ENCODE measurements around the gene CYTH3. TPM values are rescaled to one million over a fixed set of nuclear protein-coding genes. Genes with fewer than 3 reads are reported as not detected.
A peak's percentile ranks its signal among the peaks of the same experiment; 100 is the strongest.

The CYTH3 gene
- total and polyA plus RNA-seq, 2 of the 8 experiments (the other 6 are each of a cell fraction or from before 2014, with no cell fraction given) = 10.3 to 11.9 TPM

GRCh38 chr7:6172224-6172909, 100.1 kb downstream of the CYTH3 start:
- peak overlapping the region; percentile 92 for H2BK15ac ChIP-seq (ENCODE audit: low read length)
- 80% methylated on average over 20 of the region's 20 CpGs; no CpG with 5 or more reads in 1 of the 2 experiments for WGBS, 2 experiments (ENCODE audit: extremely low coverage in 1 of 2, insufficient coverage in 1 of 2, insufficient read length in 1 of 2, insufficient replicate concordance in 2 of 2, low coverage in 1 of 2, low lambda C conversion rate in 2 of 2, missing lambda C conversion rate in 1 of 2)
- no peak overlapping the region for H2AK5ac ChIP-seq (ENCODE audit: low read depth, low read length)
- no peak overlapping the region for H3K14ac ChIP-seq (ENCODE audit: insufficient read length)
- H3K27me3 ChIP-seq (replicated peaks in 1 of 4; ENCODE audit: control insufficient read depth in 3 of 4, extremely low read depth in 1 of 4, insufficient read depth in 3 of 4, low read length in 3 of 4) = no peaks in the 10 kb centered on the region
- no peaks in the 10 kb centered on the region for H3K79me2 ChIP-seq (ENCODE audit: control insufficient read depth in 1 of 2, insufficient read depth in 2 of 2, low read length in 2 of 2)
- H2BK5ac ChIP-seq (ENCODE audit: low read depth, low read length) = peak overlapping the region; percentile 87
- peak overlapping the region; percentile 55 for H4K5ac ChIP-seq (ENCODE audit: insufficient read length, low read depth, low read length)
- H4K8ac ChIP-seq (ENCODE audit: extremely low read depth, insufficient read depth, low read length) = no peak overlapping the region
- ChIA-PET POLR2A (ENCODE audit: partially characterized antibody) (interaction anchor here (0.6 to 1.1 kb wide), 3 partner anchors 11 to 156 kb away, joined by 3 read pairs; no protein-coding TSS in a partner anchor), CTCF (ENCODE audit: partially characterized antibody) (interaction anchor here (1.0 to 3.0 kb wide), 7 partner anchors 8 to 316 kb away, joined by 3 to 18 read pairs (median 4); no protein-coding TSS in a partner anchor)
- no peak overlapping the region for H2BK20ac ChIP-seq (ENCODE audit: low read length)
- DNase-seq (ENCODE audit: low read depth in 1 of 2, low spot score in 2 of 2) = no peak
- no peaks in the 10 kb centered on the region for H3K9me3 ChIP-seq (ENCODE audit: insufficient read depth in 2 of 2, low read depth in 1 of 2, low read length in 1 of 2)
- H2AFZ ChIP-seq (ENCODE audit: low read length) = peak overlapping the region; percentile 8; the same call in 1 of the 2 replicates
- H2BK120ac ChIP-seq (replicated peaks; ENCODE audit: low read depth, low read length) = no peak overlapping the region
- peaks cover 0 to 19% (median 12%) of the 10 kb centered on the region in 4 experiments; a peak in 5 of 7 replicates for H3K4me1 ChIP-seq (replicated peaks in 1 of 4; ENCODE audit: control insufficient read depth in 3 of 4, insufficient read depth in 4 of 4, low read length in 3 of 4)
- H3K23me2 ChIP-seq (ENCODE audit: low read depth, low read length) = no peaks in the 10 kb centered on the region
- H2BK12ac ChIP-seq (ENCODE audit: low read depth, low read length) = peak overlapping the region; percentile 80; the same call in 1 of the 2 replicates
- H3K4me2 ChIP-seq (ENCODE audit: insufficient read depth in 1 of 2, low read depth in 2 of 2, low read length in 2 of 2) = peak overlapping the region; percentile 25 to 55
- H3K79me1 ChIP-seq (ENCODE audit: low read depth, low read length) = no peaks in the 10 kb centered on the region
- H3K56ac ChIP-seq (replicated peaks; ENCODE audit: insufficient read length, low read depth, low read length) = no peak overlapping the region
- no peak for FAIRE-seq
- H3K4ac ChIP-seq (replicated peaks; ENCODE audit: insufficient read length, low read depth, low read length) = no peak overlapping the region
- H3K36me3 ChIP-seq (ENCODE audit: control insufficient read depth in 2 of 4, insufficient read depth in 4 of 4, low read length in 3 of 4) = peaks cover 0 to 6% (median 0%) of the 10 kb centered on the region in 4 experiments; a peak in 2 of 8 replicates
- H3K23ac ChIP-seq (ENCODE audit: insufficient read length) = no peak overlapping the region
- peaks cover 0 to 1% of the 10 kb centered on the region in 2 experiments for H4K20me1 ChIP-seq (replicated peaks in 1 of 2; ENCODE audit: control insufficient read depth in 1 of 2, insufficient read depth in 2 of 2, low read length in 2 of 2)
- H3K27ac ChIP-seq (ENCODE audit: low read depth, low read length) = peak overlapping the region; percentile 28; the same call in 1 of the 2 replicates
- H3K4me3 ChIP-seq (ENCODE audit: extremely low read depth in 1 of 4, insufficient read depth in 2 of 4, low read depth in 3 of 4, low read length in 4 of 4) = peak overlapping the region in 1 of 4 experiments; percentile 9; a peak in 1 of 8 replicates
- peak overlapping the region in 1 of 4 experiments; percentile 30; a peak in 3 of 7 replicates for H3K9ac ChIP-seq (replicated peaks in 1 of 4; ENCODE audit: extremely low read depth in 1 of 4, low read depth in 3 of 4, low read length in 3 of 4)
- peak overlapping the region; percentile 87 for H3K18ac ChIP-seq (ENCODE audit: extremely low read depth, low read length)
- peak overlapping the region; percentile 81 for H4K91ac ChIP-seq (replicated peaks; ENCODE audit: insufficient read length, low read length)
- TF ChIP-seq SP1 (IDR thresholded peaks at IDR 0.05; ENCODE audit: low read depth, low read length) (no peak), TCF12 (IDR thresholded peaks at IDR 0.05; ENCODE audit: low read depth, low read length) (no peak), KDM1A (IDR thresholded peaks at IDR 0.05; ENCODE audit: borderline replicate concordance, low read length) (no peak), BACH1 (IDR thresholded peaks at IDR 0.05; ENCODE audit: low read length) (no peak), NRF1 (IDR thresholded peaks at IDR 0.05; ENCODE audit: low read depth, low read length) (no peak), CBX8 (IDR thresholded peaks at IDR 0.05; ENCODE audit: borderline replicate concordance, low read depth, low read length) (no peak), HDAC6 (IDR thresholded peaks at IDR 0.05; ENCODE audit: low read depth, low read length) (no peak), POU5F1 (IDR thresholded peaks at IDR 0.05; ENCODE audit: low read depth, low read length) (no peak), NANOG (IDR thresholded peaks at IDR 0.05; ENCODE audit: insufficient read depth, low read depth, low read length, poor library complexity, severe bottlenecking) (no peak), CBX5 (IDR thresholded peaks at IDR 0.05; ENCODE audit: low read depth, low read length) (no peak), BCL11A (IDR thresholded peaks at IDR 0.05; ENCODE audit: low read depth in 2 of 2, low read length in 2 of 2) (no peak), TAF7 (optimal IDR thresholded peaks at IDR 0.05; ENCODE audit: borderline replicate concordance, low read depth, low read length) (no peak)

Data from H1 (cell line).